Gastroesophageal sphincter (tissue), 3 donors: Measurements from ENCODE around the gene MEF2A.

ENCODE experiments used
- EP300 ChIP-seq: sonication (generic); formaldehyde crosslinking; IDR thresholded peaks from one replicate; pipeline ENCODE4 v1.6.1; 2017; ENCODE audit warnings: antibody characterized with exemption, mild to moderate bottlenecking
- POLR2AphosphoS5 ChIP-seq: sonication (generic); formaldehyde crosslinking; IDR thresholded peaks from one replicate; pipeline ENCODE4 v1.6.1; 2017; ENCODE audit warnings: antibody characterized with exemption
- TF ChIP-seq, protein P1 (sequence below), 4 experiments: fragments of 200-600 bp in 2 of 4; fragments of 450-650 bp in 2 of 4; sonication (generic) in 1 of 4; IDR thresholded peaks; one replicate each; pipeline ENCODE4 v1.5.1; 2017 to 2019; ENCODE audit warnings: antibody characterized with exemption in 4 of 4, mild to moderate bottlenecking in 2 of 4, moderate library complexity in 2 of 4

DNA sequence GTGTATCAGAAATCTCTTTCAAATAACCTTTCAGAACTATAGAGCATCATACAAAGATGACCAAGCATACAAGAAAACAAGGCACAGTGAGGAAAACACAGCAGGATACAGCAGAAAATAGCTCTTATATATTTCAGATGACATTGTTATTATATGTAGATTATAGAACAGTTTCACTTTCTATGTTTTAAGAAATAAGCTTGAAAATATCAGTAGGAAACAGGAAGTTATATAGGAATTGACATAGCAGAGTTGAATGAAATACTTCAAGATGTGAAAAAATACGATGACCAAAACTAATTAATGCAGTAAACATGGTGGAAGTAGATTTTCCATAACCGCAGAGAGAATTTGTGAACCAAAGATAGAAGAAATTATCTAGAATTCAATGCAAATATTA is 92.2 kb downstream of the MEF2A start:
- TF ChIP-seq, protein P1, sequence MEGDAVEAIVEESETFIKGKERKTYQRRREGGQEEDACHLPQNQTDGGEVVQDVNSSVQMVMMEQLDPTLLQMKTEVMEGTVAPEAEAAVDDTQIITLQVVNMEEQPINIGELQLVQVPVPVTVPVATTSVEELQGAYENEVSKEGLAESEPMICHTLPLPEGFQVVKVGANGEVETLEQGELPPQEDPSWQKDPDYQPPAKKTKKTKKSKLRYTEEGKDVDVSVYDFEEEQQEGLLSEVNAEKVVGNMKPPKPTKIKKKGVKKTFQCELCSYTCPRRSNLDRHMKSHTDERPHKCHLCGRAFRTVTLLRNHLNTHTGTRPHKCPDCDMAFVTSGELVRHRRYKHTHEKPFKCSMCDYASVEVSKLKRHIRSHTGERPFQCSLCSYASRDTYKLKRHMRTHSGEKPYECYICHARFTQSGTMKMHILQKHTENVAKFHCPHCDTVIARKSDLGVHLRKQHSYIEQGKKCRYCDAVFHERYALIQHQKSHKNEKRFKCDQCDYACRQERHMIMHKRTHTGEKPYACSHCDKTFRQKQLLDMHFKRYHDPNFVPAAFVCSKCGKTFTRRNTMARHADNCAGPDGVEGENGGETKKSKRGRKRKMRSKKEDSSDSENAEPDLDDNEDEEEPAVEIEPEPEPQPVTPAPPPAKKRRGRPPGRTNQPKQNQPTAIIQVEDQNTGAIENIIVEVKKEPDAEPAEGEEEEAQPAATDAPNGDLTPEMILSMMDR (IDR thresholded peaks at IDR 0.05) = no peak
- TF ChIP-seq EP300 (no peak), POLR2AphosphoS5 (no peak)
